Choroid plexus epithelial cell (primary cell): ENCODE data around the gene PREX1.

Experiments used
- DNase-seq: peaks from one replicate; pipeline ENCODE4 v3.0.0-alpha.2; 2010; ENCODE audit warnings: low read depth
- H3K4me3 ChIP-seq: 2 replicates; pipeline ENCODE4 v1.5.1; 2011; ENCODE audit warnings: low read depth, mild to moderate bottlenecking, control low read depth, low read length, moderate library complexity
- TF ChIP-seq, protein P1 (sequence below): conservative IDR thresholded peaks from 2 replicates; pipeline ENCODE4 v1.5.1; 2011; ENCODE audit warnings: low read depth, mild to moderate bottlenecking, control low read depth, inconsistent platforms, low read length, moderate library complexity

Gene PREX1

DNA sequence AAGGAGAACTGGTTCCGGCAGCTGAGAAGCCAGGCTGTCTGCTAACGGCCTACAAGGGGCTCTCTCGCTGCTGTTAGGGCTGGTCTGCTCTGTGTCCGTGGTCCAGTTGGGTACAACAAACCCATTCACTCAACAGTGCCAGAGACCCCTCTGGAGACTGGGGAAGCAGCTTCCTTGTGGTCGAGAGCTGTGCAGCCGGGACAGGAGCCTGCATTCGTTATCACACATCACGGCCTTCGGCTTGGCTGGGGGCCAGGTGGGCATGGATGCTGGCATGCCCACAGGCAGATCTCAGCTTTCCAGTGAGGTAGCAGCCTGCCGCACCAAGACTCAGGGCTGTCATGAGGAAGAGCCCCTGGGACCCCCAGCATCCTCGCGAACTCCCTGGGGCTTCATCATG, 124.7 kb downstream of the PREX1 start:
- TF ChIP-seq, protein P1, sequence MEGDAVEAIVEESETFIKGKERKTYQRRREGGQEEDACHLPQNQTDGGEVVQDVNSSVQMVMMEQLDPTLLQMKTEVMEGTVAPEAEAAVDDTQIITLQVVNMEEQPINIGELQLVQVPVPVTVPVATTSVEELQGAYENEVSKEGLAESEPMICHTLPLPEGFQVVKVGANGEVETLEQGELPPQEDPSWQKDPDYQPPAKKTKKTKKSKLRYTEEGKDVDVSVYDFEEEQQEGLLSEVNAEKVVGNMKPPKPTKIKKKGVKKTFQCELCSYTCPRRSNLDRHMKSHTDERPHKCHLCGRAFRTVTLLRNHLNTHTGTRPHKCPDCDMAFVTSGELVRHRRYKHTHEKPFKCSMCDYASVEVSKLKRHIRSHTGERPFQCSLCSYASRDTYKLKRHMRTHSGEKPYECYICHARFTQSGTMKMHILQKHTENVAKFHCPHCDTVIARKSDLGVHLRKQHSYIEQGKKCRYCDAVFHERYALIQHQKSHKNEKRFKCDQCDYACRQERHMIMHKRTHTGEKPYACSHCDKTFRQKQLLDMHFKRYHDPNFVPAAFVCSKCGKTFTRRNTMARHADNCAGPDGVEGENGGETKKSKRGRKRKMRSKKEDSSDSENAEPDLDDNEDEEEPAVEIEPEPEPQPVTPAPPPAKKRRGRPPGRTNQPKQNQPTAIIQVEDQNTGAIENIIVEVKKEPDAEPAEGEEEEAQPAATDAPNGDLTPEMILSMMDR: no peak
- DNase-seq: no peak
- H3K4me3 ChIP-seq: no peak overlapping the region

DNA sequence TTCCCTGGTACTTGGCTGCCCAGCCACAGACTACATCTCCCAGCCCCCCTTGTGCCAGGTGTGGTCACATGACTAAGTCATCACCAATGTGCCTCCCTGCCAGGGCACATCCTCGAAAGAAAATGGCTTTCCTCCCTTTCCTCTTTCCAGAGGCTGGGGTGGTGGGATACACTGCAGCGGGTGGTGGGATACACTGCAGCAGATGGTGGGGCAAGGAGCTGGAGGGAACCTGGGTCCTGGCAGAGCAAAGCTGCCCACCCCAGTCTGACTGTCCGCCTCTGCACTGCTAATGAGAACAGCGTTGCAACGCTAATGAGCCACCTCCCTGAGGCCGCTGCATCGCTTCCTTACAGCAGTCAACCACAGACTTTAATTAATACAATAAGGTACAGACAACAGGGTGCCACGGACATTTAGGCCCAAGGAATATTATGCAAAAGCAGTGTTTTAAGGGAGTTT, 125.3 kb downstream of the PREX1 start:
- no peak overlapping the region for H3K4me3 ChIP-seq
- DNase-seq: no peak
- TF ChIP-seq, protein P1: no peak

DNA sequence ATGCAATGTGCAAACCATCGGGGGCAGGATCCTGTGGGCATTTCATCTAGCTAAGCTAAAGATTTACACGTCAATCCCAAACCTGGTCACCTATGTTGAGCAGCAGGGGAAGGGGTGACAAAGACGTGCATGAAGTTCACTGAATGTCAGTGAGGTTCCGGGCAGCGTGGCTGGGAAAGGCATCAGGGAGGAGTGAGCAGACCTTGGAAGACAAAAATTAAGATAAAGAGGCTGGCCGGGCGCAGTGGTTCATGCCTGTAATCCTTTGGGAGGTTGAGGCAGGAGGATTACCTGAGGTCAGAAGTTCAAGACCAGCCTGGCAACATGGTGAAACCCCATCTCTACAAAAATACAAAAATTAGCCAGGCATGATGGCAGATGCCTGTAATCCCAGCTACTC, 126.1 kb downstream of the PREX1 start:
- H3K4me3 ChIP-seq: no peak overlapping the region
- DNase-seq: no peak
- TF ChIP-seq, protein P1: no peak

DNA sequence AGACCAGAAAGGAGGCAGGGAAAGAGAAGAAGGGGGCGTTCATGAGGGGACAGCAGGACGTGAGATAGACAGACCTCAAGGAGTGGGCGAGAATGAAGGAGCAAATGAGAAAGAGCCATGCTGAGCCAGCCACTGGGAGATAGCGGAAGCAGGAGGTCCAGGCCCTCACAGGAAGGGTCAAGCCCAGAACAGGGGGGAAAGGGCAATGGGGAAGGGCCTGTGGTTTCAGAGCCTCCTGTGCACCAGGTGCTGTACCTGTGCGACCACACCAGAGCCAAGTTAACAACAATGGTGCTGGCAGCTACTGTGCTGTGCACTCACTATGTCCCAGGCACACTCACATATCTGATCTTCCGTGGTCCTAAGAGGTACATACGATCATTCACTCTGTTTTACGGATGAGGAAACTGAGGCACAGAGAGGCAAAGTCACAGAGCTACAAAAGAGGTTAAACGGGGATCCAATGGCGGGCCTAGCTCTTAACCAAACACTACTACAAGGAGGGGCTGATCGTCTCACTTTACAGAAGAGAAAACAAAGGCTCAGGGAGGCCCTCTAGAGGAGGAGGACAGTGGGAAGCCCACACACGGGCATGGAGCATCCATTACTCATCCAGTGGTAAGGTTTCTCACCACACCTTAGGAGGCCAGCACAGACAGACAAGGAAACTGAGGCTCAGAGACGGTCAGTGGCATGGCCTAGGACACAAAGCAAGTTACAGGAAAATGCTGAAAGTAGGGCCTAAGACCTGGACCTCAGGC, 129.1 kb downstream of the PREX1 start:
- DNase-seq: no peak
- H3K4me3 ChIP-seq: no peak overlapping the region
- TF ChIP-seq, protein P1: peak; percentile 36

DNA sequence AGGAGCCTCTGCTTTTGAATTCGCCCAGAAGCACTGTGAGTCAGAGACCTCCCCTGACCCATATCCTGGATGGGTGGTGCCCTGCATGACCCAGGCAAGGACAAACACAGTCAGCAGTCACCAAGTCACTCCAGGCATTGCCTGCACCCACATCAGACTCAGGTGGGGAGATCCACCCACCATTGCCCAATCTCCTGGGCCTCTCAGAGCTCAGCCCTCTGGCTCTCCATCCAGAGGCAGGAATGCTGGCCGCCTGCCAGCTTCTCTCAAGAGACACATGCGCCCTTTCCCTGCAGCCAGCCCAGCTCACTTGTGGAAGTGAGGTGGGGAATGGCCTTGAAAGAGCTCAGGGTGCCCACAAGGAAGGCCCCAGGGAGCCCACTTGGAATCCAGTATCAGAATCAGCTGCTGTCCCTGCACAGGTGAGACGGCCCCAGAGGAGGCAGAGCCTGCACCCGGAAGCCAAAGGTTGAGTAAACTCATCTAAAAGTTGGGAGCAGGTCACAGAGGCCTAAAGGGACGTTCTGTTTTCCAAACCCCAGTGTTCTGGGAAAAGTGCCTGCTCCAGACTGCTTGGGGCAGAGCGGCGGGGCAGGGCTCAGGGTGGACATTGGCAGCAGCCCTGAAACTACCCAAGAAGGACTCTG, 129.8 kb downstream of the PREX1 start:
- peak; percentile 89 for DNase-seq
- no peak overlapping the region for H3K4me3 ChIP-seq
- TF ChIP-seq, protein P1: no peak

DNA sequence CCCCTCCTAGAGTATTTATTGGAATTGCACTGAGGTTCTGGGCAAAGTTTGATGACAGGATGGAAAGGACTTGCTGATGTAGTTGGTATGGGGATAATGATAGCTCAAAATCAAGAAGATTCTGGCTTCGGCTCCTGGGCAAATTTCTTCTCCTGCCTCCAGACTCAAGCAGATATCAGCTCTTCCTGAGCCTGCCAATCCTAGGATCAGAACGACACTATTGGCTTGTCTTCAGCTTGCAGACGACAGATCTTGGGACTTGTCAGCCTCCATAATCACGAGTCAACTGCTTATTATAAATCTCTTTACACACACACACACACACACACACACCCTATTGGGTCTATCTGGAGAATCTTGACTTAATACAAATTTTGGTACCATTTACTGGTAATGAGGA, 131.1 kb downstream of the PREX1 start:
- no peak for DNase-seq
- TF ChIP-seq, protein P1: no peak
- H3K4me3 ChIP-seq: no peak overlapping the region
